Smooth muscle cell (in vitro differentiated cells): ENCODE results near the gene SLC27A2. TPM values are rescaled to one million over a fixed set of nuclear protein-coding genes. Genes with fewer than 3 reads are reported as not detected.

ENCODE experiments used
- DNase-seq: peaks from one replicate; lab custom pipeline; 2025; ENCODE audit not compliant: unreplicated experiment; lab: John Stamatoyannopoulos, UW
- H2AFZ ChIP-seq: fragments of 200-600 bp; sonication (generic); 2 replicates; pipeline ENCODE4 v1.6.0; 2016; ENCODE audit warnings: antibody characterized with exemption, low read depth, mild to moderate bottlenecking
- H3F3A ChIP-seq: fragments of 200-600 bp; sonication (generic); 2 replicates; pipeline ENCODE4 v1.6.0; 2017; ENCODE audit warnings: antibody characterized with exemption, low read depth
- H3K27ac ChIP-seq: fragments of 200-600 bp; sonication (generic); 2 replicates; pipeline ENCODE4 v1.5.1; 2016; ENCODE audit warnings: low read depth, mild to moderate bottlenecking
- H3K27me3 ChIP-seq: fragments of 200-600 bp; sonication (generic); 2 replicates; pipeline ENCODE4 v1.6.1; 2016; ENCODE audit warnings: low read depth, mild to moderate bottlenecking
- H3K36me3 ChIP-seq: fragments of 200-600 bp; sonication (generic); 2 replicates; pipeline ENCODE4 v1.5.1; 2016; ENCODE audit warnings: low read depth
- H3K4me1 ChIP-seq: fragments of 200-600 bp; sonication (generic); 2 replicates; pipeline ENCODE4 v1.5.1; 2016; ENCODE audit warnings: low read depth
- H3K4me2 ChIP-seq: fragments of 200-600 bp; sonication (generic); 2 replicates; pipeline ENCODE4 v1.6.0; 2016; ENCODE audit warnings: mild to moderate bottlenecking
- H3K4me3 ChIP-seq: fragments of 200-600 bp; sonication (generic); 2 replicates; pipeline ENCODE4 v1.5.1; 2016; ENCODE audit warnings: mild to moderate bottlenecking
- H3K79me2 ChIP-seq: fragments of 200-600 bp; sonication (generic); 2 replicates; pipeline ENCODE4 v1.6.0; 2016; ENCODE audit warnings: low read depth, mild to moderate bottlenecking
- H3K9ac ChIP-seq: fragments of 200-600 bp; sonication (generic); 2 replicates; pipeline ENCODE4 v1.6.0; 2016; ENCODE audit warnings: low read depth
- H3K9me3 ChIP-seq: fragments of 200-600 bp; sonication (generic); replicated peaks from 2 replicates; pipeline ENCODE4 v1.5.1; 2016; ENCODE audit warnings: low read depth
- H4K20me1 ChIP-seq: fragments of 200-600 bp; sonication (generic); 2 replicates; pipeline ENCODE4 v1.6.0; 2016; ENCODE audit warnings: low read depth
- WGBS: methylation state at CpG from one replicate; pipeline ENCODE4 v1.1.7; 2016; ENCODE audit warnings: low lambda C conversion rate; 5-methylcytosine and 5-hydroxymethylcytosine counted together
- polyA plus RNA-seq: library from polyadenylated mRNA; unstranded; fragments of >200 nt; fragmentation: Nextera tagmentation; extraction: Ambion mirVana; gene quantifications from 2 replicates; pipeline ENCODE4 v1.2.1, GENCODE V29; 2016
- total RNA-seq: library from RNA; depleted of rRNA; stranded (reverse); fragments of >200 nt; gene quantifications from 2 replicates; pipeline ENCODE4 v1.2.3, GENCODE V29; 2014
- TF ChIP-seq, protein P1 (sequence below): fragments of 200-600 bp; sonication (generic); IDR thresholded peaks from 2 replicates; pipeline ENCODE4 v1.5.1; 2017; ENCODE audit warnings: borderline replicate concordance, mild to moderate bottlenecking, antibody characterized with exemption; ENCODE audit not compliant: insufficient read depth, poor library complexity, severe bottlenecking

Gene SLC27A2
- total and polyA plus RNA-seq, 2 experiments from 2014 or later = 1.6 TPM; not detected in 1

DNA sequence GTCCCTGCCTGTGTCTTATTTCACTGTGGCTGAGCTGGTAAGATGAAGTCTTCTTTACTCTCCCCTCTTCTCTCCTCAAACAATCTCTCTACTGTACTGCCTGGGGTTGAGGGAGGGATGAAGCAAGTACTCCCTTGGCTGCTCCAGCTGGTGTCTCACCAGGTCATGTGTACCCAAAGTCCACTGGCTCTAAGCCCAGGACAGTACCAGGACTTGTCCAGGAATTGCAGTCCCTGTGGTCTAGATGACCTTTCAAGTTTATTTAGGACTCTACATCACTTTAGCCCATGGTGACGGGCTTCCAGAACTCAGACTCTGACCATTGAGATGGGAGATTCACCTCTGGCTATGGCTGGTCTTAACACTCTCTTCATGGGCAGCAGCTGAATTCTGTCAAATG lies 17.5 kb upstream of the SLC27A2 start:
- H3K79me2 ChIP-seq = no peaks in the 10 kb centered on the region
- H3K9me3 ChIP-seq = no peaks in the 10 kb centered on the region
- no peak overlapping the region for H3K9ac ChIP-seq
- H3K4me1 ChIP-seq = no peaks in the 10 kb centered on the region
- H4K20me1 ChIP-seq = no peaks in the 10 kb centered on the region
- H3K36me3 ChIP-seq = no peaks in the 10 kb centered on the region
- TF ChIP-seq, protein P1, sequence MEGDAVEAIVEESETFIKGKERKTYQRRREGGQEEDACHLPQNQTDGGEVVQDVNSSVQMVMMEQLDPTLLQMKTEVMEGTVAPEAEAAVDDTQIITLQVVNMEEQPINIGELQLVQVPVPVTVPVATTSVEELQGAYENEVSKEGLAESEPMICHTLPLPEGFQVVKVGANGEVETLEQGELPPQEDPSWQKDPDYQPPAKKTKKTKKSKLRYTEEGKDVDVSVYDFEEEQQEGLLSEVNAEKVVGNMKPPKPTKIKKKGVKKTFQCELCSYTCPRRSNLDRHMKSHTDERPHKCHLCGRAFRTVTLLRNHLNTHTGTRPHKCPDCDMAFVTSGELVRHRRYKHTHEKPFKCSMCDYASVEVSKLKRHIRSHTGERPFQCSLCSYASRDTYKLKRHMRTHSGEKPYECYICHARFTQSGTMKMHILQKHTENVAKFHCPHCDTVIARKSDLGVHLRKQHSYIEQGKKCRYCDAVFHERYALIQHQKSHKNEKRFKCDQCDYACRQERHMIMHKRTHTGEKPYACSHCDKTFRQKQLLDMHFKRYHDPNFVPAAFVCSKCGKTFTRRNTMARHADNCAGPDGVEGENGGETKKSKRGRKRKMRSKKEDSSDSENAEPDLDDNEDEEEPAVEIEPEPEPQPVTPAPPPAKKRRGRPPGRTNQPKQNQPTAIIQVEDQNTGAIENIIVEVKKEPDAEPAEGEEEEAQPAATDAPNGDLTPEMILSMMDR = no peak
- 90% methylated on average over 1 of the region's 1 CpG for WGBS
- DNase-seq = no peak
- no peak overlapping the region for H2AFZ ChIP-seq
- H3F3A ChIP-seq = no peaks in the 10 kb centered on the region
- H3K27me3 ChIP-seq = no peaks in the 10 kb centered on the region
- H3K4me2 ChIP-seq = no peak overlapping the region
- H3K4me3 ChIP-seq = no peak overlapping the region
- H3K27ac ChIP-seq = peak overlapping the region; percentile 7

- H3K9ac ChIP-seq = no peak overlapping the region
- no peaks in the 10 kb centered on the region for H4K20me1 ChIP-seq
- TF ChIP-seq, protein P1 = no peak
- no peak for DNase-seq
- peak overlapping the region; percentile 21 for H3K4me2 ChIP-seq
- H3K27me3 ChIP-seq = no peaks in the 10 kb centered on the region
- H2AFZ ChIP-seq = no peak overlapping the region
- H3K9me3 ChIP-seq = no peaks in the 10 kb centered on the region
- H3F3A ChIP-seq = no peaks in the 10 kb centered on the region
- no peak overlapping the region for H3K4me3 ChIP-seq
- WGBS = 67% methylated on average over 1 of the region's 1 CpG
- peak overlapping the region; percentile 60 for H3K27ac ChIP-seq
- H3K79me2 ChIP-seq = no peaks in the 10 kb centered on the region
- H3K36me3 ChIP-seq = no peaks in the 10 kb centered on the region
- no peaks in the 10 kb centered on the region for H3K4me1 ChIP-seq
Measured at GRCh38 chr15:50166216-50166615, 15.8 kb upstream of the SLC27A2 start.

GRCh38 chr15:50167110-50167509 lies 14.9 kb upstream of the SLC27A2 start:
- H3K36me3 ChIP-seq = no peaks in the 10 kb centered on the region
- H3K27me3 ChIP-seq = no peaks in the 10 kb centered on the region
- H4K20me1 ChIP-seq = no peaks in the 10 kb centered on the region
- H3K9me3 ChIP-seq = no peaks in the 10 kb centered on the region
- H3K4me3 ChIP-seq = no peak overlapping the region
- no peak for DNase-seq
- no peak overlapping the region for H3K4me2 ChIP-seq
- peak overlapping the region; percentile 56 for H3K27ac ChIP-seq
- H3K79me2 ChIP-seq = no peaks in the 10 kb centered on the region
- H3F3A ChIP-seq = no peaks in the 10 kb centered on the region
- TF ChIP-seq, protein P1 = no peak
- no peak overlapping the region for H3K9ac ChIP-seq
- H3K4me1 ChIP-seq = no peaks in the 10 kb centered on the region
- H2AFZ ChIP-seq = no peak overlapping the region

DNA sequence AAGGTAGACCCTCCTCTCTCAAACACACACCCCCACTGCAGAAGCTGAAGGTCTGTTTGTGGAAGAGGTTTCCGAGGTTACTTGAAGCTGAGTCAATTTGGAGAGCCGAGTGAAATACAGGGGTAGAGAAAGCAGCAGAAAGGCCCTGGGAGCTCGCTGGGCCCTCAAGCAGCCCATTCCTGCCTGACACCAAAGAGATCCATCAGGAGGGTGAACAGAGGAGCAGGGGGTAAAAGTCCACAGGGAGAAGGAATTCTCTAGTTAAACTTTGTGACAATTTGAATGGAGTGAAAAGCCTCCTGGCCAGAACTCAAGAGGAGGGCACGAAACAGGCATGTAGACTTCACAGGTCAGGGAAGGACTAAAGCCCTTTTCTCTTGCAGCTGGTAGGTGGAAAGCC lies 13.6 kb upstream of the SLC27A2 start:
- no peak for DNase-seq
- no peak overlapping the region for H3K27ac ChIP-seq
- H4K20me1 ChIP-seq = no peaks in the 10 kb centered on the region
- TF ChIP-seq, protein P1 = no peak
- no peaks in the 10 kb centered on the region for H3K9me3 ChIP-seq
- no peak overlapping the region for H2AFZ ChIP-seq
- no peaks in the 10 kb centered on the region for H3F3A ChIP-seq
- H3K4me3 ChIP-seq = no peak overlapping the region
- no peaks in the 10 kb centered on the region for H3K79me2 ChIP-seq
- no peaks in the 10 kb centered on the region for H3K27me3 ChIP-seq
- no peaks in the 10 kb centered on the region for H3K36me3 ChIP-seq
- no peak overlapping the region for H3K9ac ChIP-seq
- H3K4me2 ChIP-seq = no peak overlapping the region
- H3K4me1 ChIP-seq = no peaks in the 10 kb centered on the region
- 92% methylated on average over 4 of the region's 4 CpGs for WGBS
